ENCODE results near the gene NEK2. TPM values are rescaled to one million over a fixed set of nuclear protein-coding genes. Genes with fewer than 3 reads are reported as not detected.

NEK2 gene
- total and polyA plus RNA-seq, 2 of the 13 experiments (the other 11 are each of a cell fraction or from before 2014, with no cell fraction given) = 10.9 to 40.8 TPM

DNA sequence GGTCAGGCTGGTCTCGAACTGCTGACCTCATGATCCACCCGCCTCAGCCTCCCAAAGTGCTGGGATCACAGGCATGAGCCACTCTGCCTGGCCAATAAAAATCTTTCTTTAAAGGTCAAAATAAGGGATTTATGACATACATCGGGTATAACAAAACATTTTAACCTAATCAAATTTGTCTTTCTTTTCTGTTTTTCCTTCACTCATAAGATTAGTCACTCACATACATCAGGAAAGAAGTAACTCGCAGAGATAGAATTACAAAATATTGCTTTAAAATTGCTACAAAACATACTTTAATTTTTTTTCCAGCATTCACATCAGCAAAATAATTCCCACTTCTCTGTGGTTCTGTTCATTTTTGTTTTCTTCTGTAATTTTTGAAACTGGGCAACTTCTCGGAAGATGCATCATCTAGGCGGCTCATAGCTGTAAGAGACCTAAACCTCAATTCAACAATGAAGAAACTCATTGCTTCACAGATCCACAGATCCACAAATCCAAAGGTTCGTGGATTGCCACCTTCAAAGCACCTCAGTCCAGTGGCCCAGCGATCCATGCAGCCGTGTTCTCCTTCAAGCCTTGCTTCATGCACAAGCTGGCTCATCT is 39.7 kb downstream of the NEK2 start (continued):
- TF ChIP-seq, protein P1, sequence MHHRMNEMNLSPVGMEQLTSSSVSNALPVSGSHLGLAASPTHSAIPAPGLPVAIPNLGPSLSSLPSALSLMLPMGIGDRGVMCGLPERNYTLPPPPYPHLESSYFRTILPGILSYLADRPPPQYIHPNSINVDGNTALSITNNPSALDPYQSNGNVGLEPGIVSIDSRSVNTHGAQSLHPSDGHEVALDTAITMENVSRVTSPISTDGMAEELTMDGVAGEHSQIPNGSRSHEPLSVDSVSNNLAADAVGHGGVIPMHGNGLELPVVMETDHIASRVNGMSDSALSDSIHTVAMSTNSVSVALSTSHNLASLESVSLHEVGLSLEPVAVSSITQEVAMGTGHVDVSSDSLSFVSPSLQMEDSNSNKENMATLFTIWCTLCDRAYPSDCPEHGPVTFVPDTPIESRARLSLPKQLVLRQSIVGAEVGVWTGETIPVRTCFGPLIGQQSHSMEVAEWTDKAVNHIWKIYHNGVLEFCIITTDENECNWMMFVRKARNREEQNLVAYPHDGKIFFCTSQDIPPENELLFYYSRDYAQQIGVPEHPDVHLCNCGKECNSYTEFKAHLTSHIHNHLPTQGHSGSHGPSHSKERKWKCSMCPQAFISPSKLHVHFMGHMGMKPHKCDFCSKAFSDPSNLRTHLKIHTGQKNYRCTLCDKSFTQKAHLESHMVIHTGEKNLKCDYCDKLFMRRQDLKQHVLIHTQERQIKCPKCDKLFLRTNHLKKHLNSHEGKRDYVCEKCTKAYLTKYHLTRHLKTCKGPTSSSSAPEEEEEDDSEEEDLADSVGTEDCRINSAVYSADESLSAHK (CRISPR knock-in tag; IDR thresholded peaks at IDR 0.05; ENCODE audit: borderline replicate concordance) = no peak
- TF ChIP-seq ZBTB8A (CRISPR knock-in tag; IDR thresholded peaks at IDR 0.05; ENCODE audit: borderline replicate concordance, low read depth) (no peak), MAFF (IDR thresholded peaks at IDR 0.05; ENCODE audit: low read depth, low read length) (no peak)

DNA sequence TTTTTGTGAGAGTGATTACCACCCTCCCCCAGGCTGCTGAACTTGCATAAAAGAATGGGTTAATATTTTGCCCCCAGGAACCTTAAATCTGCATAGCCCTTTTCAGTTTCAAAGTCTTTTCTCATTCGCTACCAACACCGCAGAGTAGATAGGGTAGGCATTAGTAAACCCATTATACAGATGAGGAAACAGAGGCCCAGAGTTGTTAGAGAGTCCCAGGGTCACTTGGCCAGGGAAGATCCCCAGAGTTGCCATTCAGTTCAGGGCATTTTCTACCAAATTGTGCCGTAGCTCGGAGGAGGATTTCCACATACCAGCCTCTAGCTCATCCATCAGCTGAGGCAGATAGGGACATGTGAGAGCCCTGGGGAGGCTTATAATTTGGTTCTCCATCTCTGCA is 40.5 kb downstream of the NEK2 start:
- no peaks in the 10 kb centered on the region for H3K36me3 ChIP-seq (replicated peaks in 1 of 2; ENCODE audit: control insufficient read depth in 1 of 2, insufficient read depth in 2 of 2, low read length in 2 of 2)
- no peak overlapping the region for H3K9ac ChIP-seq (ENCODE audit: insufficient read depth, low read depth, low read length)
- no peak for DNase-seq (ENCODE audit: low spot score)
- H4K20me1 ChIP-seq (ENCODE audit: insufficient read depth, low read length) = no peaks in the 10 kb centered on the region
- intact Hi-C loops (cut with micrococcal nuclease; ENCODE audit: unreplicated experiment) (no loop called here), in situ Hi-C loops (cut with HindIII; ENCODE audit: extremely low pct_ligation_motif_present, low pct_unique_long_range_greater_than_20kb) (no loop called here)
- H3K9me3 ChIP-seq (ENCODE audit: low read length) = no peaks in the 10 kb centered on the region
- no peak for FAIRE-seq
- peaks cover 87% of the 10 kb centered on the region for H3K4me1 ChIP-seq (ENCODE audit: insufficient read depth, low read length)
- H3K27ac ChIP-seq (ENCODE audit: extremely low read length, insufficient read depth, low read length) = no peak overlapping the region
- no peaks in the 10 kb centered on the region for H3K79me2 ChIP-seq (ENCODE audit: insufficient read depth, low read length)
- H3K4me2 ChIP-seq (ENCODE audit: low read depth, low read length) = no peak overlapping the region
- no peak overlapping the region for H2AFZ ChIP-seq (ENCODE audit: low read length)
- WGBS (ENCODE audit: low lambda C conversion rate) = 82% methylated on average over 4 of the region's 4 CpGs
- CTCF ChIA-PET (ENCODE audit: low intra/inter-chr PET ratio, low total read pairs) = no interaction called here
- peaks cover 0 to 1% of the 10 kb centered on the region in 2 experiments; a peak in 1 of 5 replicates for H3K27me3 ChIP-seq (ENCODE audit: control insufficient read depth in 1 of 2, insufficient read depth in 2 of 2, low read length in 2 of 2)
- no peak overlapping the region for H3K4me3 ChIP-seq (replicated peaks in 1 of 3; ENCODE audit: insufficient read depth in 1 of 3, low read depth in 2 of 3, low read length in 3 of 3)
- BruUV-seq (replicated peaks) = no TSS peak
- ATAC-seq = no peak
- POLR2A ChIA-PET = interaction anchor here (1.5 to 2.4 kb wide), 2 partner anchors 10 to 56 kb away, joined by 5 to 6 read pairs; partner anchors contain the start of gene SLC30A1
- TF ChIP-seq, protein P2, sequence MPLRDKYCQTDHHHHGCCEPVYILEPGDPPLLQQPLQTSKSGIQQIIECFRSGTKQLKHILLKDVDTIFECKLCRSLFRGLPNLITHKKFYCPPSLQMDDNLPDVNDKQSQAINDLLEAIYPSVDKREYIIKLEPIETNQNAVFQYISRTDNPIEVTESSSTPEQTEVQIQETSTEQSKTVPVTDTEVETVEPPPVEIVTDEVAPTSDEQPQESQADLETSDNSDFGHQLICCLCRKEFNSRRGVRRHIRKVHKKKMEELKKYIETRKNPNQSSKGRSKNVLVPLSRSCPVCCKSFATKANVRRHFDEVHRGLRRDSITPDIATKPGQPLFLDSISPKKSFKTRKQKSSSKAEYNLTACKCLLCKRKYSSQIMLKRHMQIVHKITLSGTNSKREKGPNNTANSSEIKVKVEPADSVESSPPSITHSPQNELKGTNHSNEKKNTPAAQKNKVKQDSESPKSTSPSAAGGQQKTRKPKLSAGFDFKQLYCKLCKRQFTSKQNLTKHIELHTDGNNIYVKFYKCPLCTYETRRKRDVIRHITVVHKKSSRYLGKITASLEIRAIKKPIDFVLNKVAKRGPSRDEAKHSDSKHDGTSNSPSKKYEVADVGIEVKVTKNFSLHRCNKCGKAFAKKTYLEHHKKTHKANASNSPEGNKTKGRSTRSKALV (CRISPR knock-in tag; IDR thresholded peaks at IDR 0.05) = no peak
- TF ChIP-seq POLR2AphosphoS5 (IDR thresholded peaks at IDR 0.05; ENCODE audit: low read depth, low read length) (no peak), ZNF629 (CRISPR knock-in tag; conservative IDR thresholded peaks at IDR 0.05) (peak; percentile 55)
- TF ChIP-seq, protein P3, sequence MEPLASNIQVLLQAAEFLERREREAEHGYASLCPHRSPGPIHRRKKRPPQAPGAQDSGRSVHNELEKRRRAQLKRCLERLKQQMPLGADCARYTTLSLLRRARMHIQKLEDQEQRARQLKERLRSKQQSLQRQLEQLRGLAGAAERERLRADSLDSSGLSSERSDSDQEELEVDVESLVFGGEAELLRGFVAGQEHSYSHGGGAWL (CRISPR knock-in tag; IDR thresholded peaks at IDR 0.05) = no peak

Data from HepG2 (cell line).